Suprapubic skin (tissue), 4 donors: Measurements from ENCODE around the gene PRLR.

ENCODE experiments used
- EP300 ChIP-seq: sonication (generic); formaldehyde crosslinking; IDR thresholded peaks from one replicate; pipeline ENCODE4 v1.6.1; 2017; ENCODE audit warnings: antibody characterized with exemption
- POLR2A ChIP-seq, 2 donors: fragments of 450-650 bp; IDR thresholded peaks; one replicate each; pipeline ENCODE4 v1.6.1; 2017; ENCODE audit warnings: antibody characterized with exemption in 2 of 2, mild to moderate bottlenecking in 2 of 2, moderate library complexity in 2 of 2
- POLR2AphosphoS5 ChIP-seq, 3 donors: sonication (generic); formaldehyde crosslinking; IDR thresholded peaks; one replicate each; pipeline ENCODE4 v1.6.1; 2017; ENCODE audit warnings: antibody characterized with exemption in 3 of 3
- TF ChIP-seq, protein P1 (sequence below), 2 donors: fragments of 200-600 bp in 1 of 2; fragments of 450-650 bp in 1 of 2; sonication (generic) in 1 of 2; IDR thresholded peaks; one replicate each; pipeline ENCODE4 v1.5.1; 2016 to 2019; ENCODE audit warnings: antibody characterized with exemption in 2 of 2, mild to moderate bottlenecking in 1 of 2, moderate library complexity in 1 of 2

DNA sequence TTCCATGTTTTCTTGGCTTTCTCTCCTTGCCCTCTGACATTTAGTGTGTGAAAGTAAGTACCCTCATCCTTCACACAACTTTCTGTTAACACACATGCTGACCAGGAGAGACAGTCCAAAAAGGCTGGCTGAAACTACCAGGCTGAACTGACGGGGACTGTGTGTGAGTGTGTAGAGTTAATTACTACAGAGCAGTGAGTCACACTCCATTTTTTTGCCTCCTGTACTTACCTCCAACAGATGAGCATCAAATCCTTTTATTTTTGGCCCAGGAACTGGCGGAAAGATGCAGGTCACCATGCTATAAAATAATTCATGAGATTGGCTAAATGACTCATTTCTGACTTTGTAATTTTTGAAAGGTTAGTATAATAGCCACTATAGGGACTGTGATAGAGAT lies 162.3 kb downstream of the PRLR start:
- TF ChIP-seq, protein P1, sequence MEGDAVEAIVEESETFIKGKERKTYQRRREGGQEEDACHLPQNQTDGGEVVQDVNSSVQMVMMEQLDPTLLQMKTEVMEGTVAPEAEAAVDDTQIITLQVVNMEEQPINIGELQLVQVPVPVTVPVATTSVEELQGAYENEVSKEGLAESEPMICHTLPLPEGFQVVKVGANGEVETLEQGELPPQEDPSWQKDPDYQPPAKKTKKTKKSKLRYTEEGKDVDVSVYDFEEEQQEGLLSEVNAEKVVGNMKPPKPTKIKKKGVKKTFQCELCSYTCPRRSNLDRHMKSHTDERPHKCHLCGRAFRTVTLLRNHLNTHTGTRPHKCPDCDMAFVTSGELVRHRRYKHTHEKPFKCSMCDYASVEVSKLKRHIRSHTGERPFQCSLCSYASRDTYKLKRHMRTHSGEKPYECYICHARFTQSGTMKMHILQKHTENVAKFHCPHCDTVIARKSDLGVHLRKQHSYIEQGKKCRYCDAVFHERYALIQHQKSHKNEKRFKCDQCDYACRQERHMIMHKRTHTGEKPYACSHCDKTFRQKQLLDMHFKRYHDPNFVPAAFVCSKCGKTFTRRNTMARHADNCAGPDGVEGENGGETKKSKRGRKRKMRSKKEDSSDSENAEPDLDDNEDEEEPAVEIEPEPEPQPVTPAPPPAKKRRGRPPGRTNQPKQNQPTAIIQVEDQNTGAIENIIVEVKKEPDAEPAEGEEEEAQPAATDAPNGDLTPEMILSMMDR (IDR thresholded peaks at IDR 0.05), result no peak
- no peak for TF ChIP-seq POLR2AphosphoS5 (IDR thresholded peaks at IDR 0.05)
- TF ChIP-seq EP300, result no peak
- no peak for TF ChIP-seq POLR2A (IDR thresholded peaks at IDR 0.05)
